MCF 10A (cell line): Measurements from ENCODE around the gene CNOT4. TPM values are rescaled to one million over a fixed set of nuclear protein-coding genes. Genes with fewer than 3 reads are reported as not detected.

Experiments
- total RNA-seq: library from RNA; stranded (reverse); gene quantifications from 2 replicates; pipeline ENCODE4 v1.2.3, GENCODE V29; 2022

CNOT4 gene
- total RNA-seq, 1 experiment from 2014 or later = 18.5 TPM

Other genes with a start within 250 kb of the CNOT4 start
- 50.6 and 51.0 TPM in 2 replicates for gene NUP205, start 47.8 kb upstream of the CNOT4 start, total RNA-seq
- 33.6 and 37.0 TPM in 2 replicates for gene STMP1, start 152.4 kb upstream of the CNOT4 start, total RNA-seq
- gene SLC13A4, start 218.1 kb upstream of the CNOT4 start, total RNA-seq = not detected in 2 replicates
- gene FAM180A, start 238.7 kb upstream of the CNOT4 start, total RNA-seq = 0.17 TPM in 1 of 2 replicates, not detected in the other